GM18907 (cell line): Measurements from ENCODE around the gene SRP68.

ENCODE experiments used
- ATAC-seq: cut with Tn5 transposase; IDR thresholded peaks from one replicate; pipeline ENCODE4 v1.9.1; 2021; ENCODE audit warnings: mild to moderate bottlenecking, moderate library complexity; ENCODE audit not compliant: unreplicated experiment

Gene SRP68

GRCh38 chr17:76000755-76001521, 71.4 kb downstream of the SRP68 start, which contains the start of gene CDK3:
Gene CDK3 (plus strand): TSS chr17:76000855. CDS start chr17:76001426, 571 bp downstream.
- ATAC-seq, result no peak

GRCh38 chr17:76000016-76000754, 72.1 kb downstream of the SRP68 start:
- ATAC-seq, result no peak

GRCh38 chr17:75998327-75998795, 74.0 kb downstream of the SRP68 start:
- no peak for ATAC-seq

GRCh38 chr17:75996665-75997590, 75.4 kb downstream of the SRP68 start:
- peak; percentile 51 for ATAC-seq

DNA sequence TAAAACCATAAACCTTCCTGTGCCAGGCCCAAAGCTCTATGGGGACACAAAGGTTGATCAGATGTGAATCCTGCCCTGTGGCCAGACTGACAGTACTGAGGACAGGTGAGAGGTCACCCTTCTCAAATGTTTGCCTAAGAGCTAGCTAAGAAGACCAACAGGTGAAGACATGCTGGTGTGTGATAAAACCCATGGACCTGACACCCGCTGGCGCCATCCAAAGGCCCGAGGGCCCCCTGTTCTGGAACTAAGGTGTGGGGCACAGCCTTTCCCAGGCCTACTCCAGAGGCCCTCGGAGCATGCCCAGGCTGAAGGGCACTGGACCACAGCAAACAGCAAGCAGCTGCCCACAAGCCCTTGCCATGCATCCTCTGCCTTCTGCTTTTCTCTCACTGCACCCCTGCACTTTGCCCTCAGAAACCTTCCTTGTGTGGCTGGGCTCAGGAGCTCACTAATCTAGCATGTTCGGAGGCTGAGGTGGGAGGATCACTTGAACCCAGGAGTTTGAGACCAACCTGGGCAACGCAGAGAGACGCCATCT, 76.9 kb downstream of the SRP68 start:
- ATAC-seq, result no peak

DNA sequence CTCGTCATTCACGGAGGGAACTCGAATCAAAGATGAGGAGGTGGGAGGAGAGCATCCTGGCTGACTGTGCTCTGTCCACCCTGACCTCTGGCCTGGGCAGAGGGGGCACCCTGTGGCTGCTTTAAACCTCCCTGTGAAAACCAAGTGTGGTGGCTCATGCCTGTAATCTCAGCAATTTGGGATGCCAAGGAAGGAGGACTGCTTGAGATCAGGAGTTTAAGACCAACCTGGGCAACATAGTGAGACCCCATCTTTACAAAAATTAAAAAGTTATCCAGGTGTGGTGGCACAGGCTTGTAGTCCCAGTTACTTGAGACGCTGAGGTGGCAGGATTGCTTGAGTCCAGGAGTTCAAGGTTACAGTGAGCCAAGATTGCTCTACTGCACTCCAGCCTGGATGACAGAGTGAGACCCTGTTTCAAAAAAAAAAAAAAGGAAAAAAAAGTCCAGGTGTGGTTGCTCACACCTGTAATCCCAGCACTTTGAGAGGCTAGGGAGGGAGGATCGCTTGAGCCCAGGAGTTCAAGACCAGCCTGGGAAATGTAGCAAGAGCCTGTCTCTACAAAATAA, 77.4 kb downstream of the SRP68 start:
- no peak for ATAC-seq

DNA sequence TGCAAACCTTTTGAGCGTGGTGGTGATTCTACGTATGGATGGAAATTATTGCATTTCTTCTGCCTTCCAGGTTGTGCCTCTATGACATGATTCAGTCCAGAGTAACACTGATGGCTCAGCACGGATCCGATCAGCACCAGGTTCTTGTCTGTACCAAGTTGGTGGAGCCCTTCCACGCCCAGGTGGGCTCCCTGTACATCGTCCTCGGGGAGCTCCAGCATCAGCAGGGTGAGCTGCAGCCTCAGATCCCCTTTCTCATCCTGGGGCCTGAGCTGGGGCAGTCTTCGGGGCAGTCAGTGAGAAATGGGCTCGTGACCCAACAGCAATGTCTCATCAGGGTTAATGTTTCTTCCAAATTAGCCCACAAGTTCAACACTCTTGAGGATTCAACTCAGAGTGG, 80.9 kb downstream of the SRP68 start:
- no peak for ATAC-seq
